ENCODE measurements around the gene EDC4.

Gene EDC4

GRCh38 chr16:67871256-67871655 lies 1.6 kb upstream of the EDC4 start:
- no peak overlapping the region for H3K4me3 ChIP-seq (replicated peaks; ENCODE audit: low read depth, low read length)
- H3K36me3 ChIP-seq (ENCODE audit: control insufficient read depth, insufficient read depth, low read length): peaks cover 14% of the 10 kb centered on the region
- no peak for TF ChIP-seq CTCF (IDR thresholded peaks at IDR 0.05; ENCODE audit: insufficient read depth, low read length, poor library complexity, severe bottlenecking)
- no peak for DNase-seq (ENCODE audit: extremely low read depth, insufficient read length)
- no peaks in the 10 kb centered on the region for H3K27me3 ChIP-seq (replicated peaks; ENCODE audit: control insufficient read depth, insufficient read depth, low read length)

- H3K36me3 ChIP-seq (ENCODE audit: control insufficient read depth, insufficient read depth, low read length): peaks cover 23% of the 10 kb centered on the region
- no peak for TF ChIP-seq CTCF (IDR thresholded peaks at IDR 0.05; ENCODE audit: insufficient read depth, low read length, poor library complexity, severe bottlenecking)
Observed at GRCh38 chr16:67872131-67872630, 671 bp upstream of the EDC4 start.

GRCh38 chr16:67873435-67874370 lies 851 bp downstream of the EDC4 start:
- H3K27me3 ChIP-seq (replicated peaks; ENCODE audit: control insufficient read depth, insufficient read depth, low read length): no peaks in the 10 kb centered on the region
- DNase-seq (ENCODE audit: extremely low read depth, insufficient read length): no peak
- no peak for TF ChIP-seq CTCF (IDR thresholded peaks at IDR 0.05; ENCODE audit: insufficient read depth, low read length, poor library complexity, severe bottlenecking)
- peaks cover 33% of the 10 kb centered on the region for H3K36me3 ChIP-seq (ENCODE audit: control insufficient read depth, insufficient read depth, low read length)
- H3K4me3 ChIP-seq (replicated peaks; ENCODE audit: low read depth, low read length): peak overlapping the region; percentile 92

More at GRCh38 chr16:67872131-67872630, 671 bp upstream of the EDC4 start:
- DNase-seq (ENCODE audit: extremely low read depth, insufficient read length): no peak
- H3K27me3 ChIP-seq (replicated peaks; ENCODE audit: control insufficient read depth, insufficient read depth, low read length): no peaks in the 10 kb centered on the region
- no peak overlapping the region; the same call in 1 of the 2 replicates for H3K4me3 ChIP-seq (replicated peaks; ENCODE audit: low read depth, low read length)

- H3K36me3 ChIP-seq (ENCODE audit: control insufficient read depth, insufficient read depth, low read length): peaks cover 38% of the 10 kb centered on the region
- H3K4me3 ChIP-seq (replicated peaks; ENCODE audit: low read depth, low read length): peak overlapping the region; percentile 92
- no peak for TF ChIP-seq CTCF (IDR thresholded peaks at IDR 0.05; ENCODE audit: insufficient read depth, low read length, poor library complexity, severe bottlenecking)
- no peaks in the 10 kb centered on the region for H3K27me3 ChIP-seq (replicated peaks; ENCODE audit: control insufficient read depth, insufficient read depth, low read length)
- DNase-seq (ENCODE audit: extremely low read depth, insufficient read length): no peak
Observed at GRCh38 chr16:67874372-67874771, 1.5 kb downstream of the EDC4 start.

GRCh38 chr16:67877064-67877463 lies 4.2 kb downstream of the EDC4 start:
- Histone ChIP-seq H3K4me3 (replicated peaks; ENCODE audit: low read depth, low read length) (no peak overlapping the region), H3K36me3 (ENCODE audit: control insufficient read depth, insufficient read depth, low read length) (peaks cover 61% of the 10 kb centered on the region), H3K27me3 (replicated peaks; ENCODE audit: control insufficient read depth, insufficient read depth, low read length) (no peaks in the 10 kb centered on the region)
- no peak for TF ChIP-seq CTCF (IDR thresholded peaks at IDR 0.05; ENCODE audit: insufficient read depth, low read length, poor library complexity, severe bottlenecking)
- DNase-seq (ENCODE audit: extremely low read depth, insufficient read length): no peak
